HCT116 (cell line): Measurements from ENCODE around the gene DOCK11. TPM values are rescaled to one million over a fixed set of nuclear protein-coding genes. Genes with fewer than 3 reads are reported as not detected.

Source experiments
- ATAC-seq: fragments of 200-7000 bp; cut with Tn5 transposase; 2 replicates; pipeline ENCODE4 v1.9.1; 2020; ENCODE audit warnings: mild to moderate bottlenecking, moderate library complexity
- BruUV-seq: library from RNA; stranded (reverse); fragments of 400-500 nt; replicated peaks from 2 replicates; lab custom pipeline; 2021; lab: Mats Ljungman, UMichigan
- CTCF ChIA-PET: fragments of 300-600 bp; sonication (Branson Sonifier 250); formaldehyde crosslinking; loops from one replicate; lab custom pipeline; 2021; ENCODE audit warnings: antibody characterized with exemption; lab: Charles Lee
- POLR2A ChIA-PET: fragments of 300-600, 350-600 bp; sonication (Branson Sonifier 250); formaldehyde crosslinking; loops from one replicate; lab custom pipeline; 2021; ENCODE audit warnings: antibody characterized with exemption; lab: Charles Lee
- RAD21 ChIA-PET, 2 experiments: fragments of 300-600 bp; sonication (Branson Sonifier 250); formaldehyde crosslinking; loops; one replicate each; lab custom pipeline; 2023; ENCODE audit warnings: low total read pairs in 2 of 2; ENCODE audit not compliant: uncharacterized antibody in 2 of 2, unreplicated experiment in 2 of 2, low non-redundant PET in 1 of 2; lab: Charles Lee
- DNase-seq: peaks from one replicate; pipeline ENCODE4 v3.0.0-alpha.2; 2010; ENCODE audit warnings: low read depth, low spot score
- H2AFZ ChIP-seq: fragments of 200-600 bp; shearing (Covaris generic), sonication (generic); 2 replicates; pipeline ENCODE4 v1.6.1; 2017; ENCODE audit warnings: low read depth, mixed run types, mixed read lengths, antibody characterized with exemption, low read length; ENCODE audit not compliant: poor library complexity, severe bottlenecking
- H3K27ac ChIP-seq: 2 replicates; pipeline ENCODE4 v1.5.1; 2012; ENCODE audit warnings: low read depth, low read length
- H3K27me3 ChIP-seq: fragments of 200-600 bp; sonication (generic); 2 replicates; pipeline ENCODE4 v1.6.1; 2016; ENCODE audit warnings: mixed run types, low read length, mixed read lengths; ENCODE audit not compliant: insufficient read depth
- H3K36me3 ChIP-seq, 2 experiments: fragments of 200-500 bp in 1 of 2; fragments of 200-600 bp in 1 of 2; sonication (Bioruptor generic) in 1 of 2; sonication (generic) in 1 of 2; 2 replicates each; pipeline versions ENCODE4 v1.5.1 to v1.6.1; 2014 to 2016; ENCODE audit warnings: low read length in 2 of 2, inconsistent platforms in 1 of 2, mixed read lengths in 1 of 2, mixed run types in 1 of 2; ENCODE audit not compliant: insufficient read depth in 2 of 2, control insufficient read depth in 1 of 2
- H3K4me1 ChIP-seq, 2 experiments: fragments of 200-600 bp in 1 of 2; sonication (generic) in 1 of 2; 2 replicates each; pipeline versions ENCODE4 v1.5.1 to v1.6.1; 2012 to 2017; ENCODE audit warnings: low read length in 2 of 2, inconsistent platforms in 1 of 2, mild to moderate bottlenecking in 1 of 2, mixed read lengths in 1 of 2, mixed run types in 1 of 2, moderate library complexity in 1 of 2; ENCODE audit not compliant: insufficient read depth in 2 of 2, control insufficient read depth in 1 of 2
- H3K4me2 ChIP-seq: fragments of 200-600 bp; sonication (generic); 2 replicates; pipeline ENCODE4 v1.6.1; 2017; ENCODE audit warnings: mixed run types, low read length, mixed read lengths
- H3K4me3 ChIP-seq, 2 experiments: fragments of 200-600 bp in 1 of 2; sonication (generic) in 1 of 2; replicated peaks in 1 of 2; 2 replicates each; pipeline ENCODE4 v1.5.1; 2011 to 2016; ENCODE audit warnings: low read length in 2 of 2, control low read depth in 1 of 2, low read depth in 1 of 2, mild to moderate bottlenecking in 1 of 2, mixed read lengths in 1 of 2, mixed run types in 1 of 2
- H3K79me2 ChIP-seq: fragments of 200-600 bp; sonication (generic); 2 replicates; pipeline ENCODE4 v1.6.1; 2017; ENCODE audit warnings: mild to moderate bottlenecking, mixed run types, low read length, moderate library complexity, mixed read lengths; ENCODE audit not compliant: insufficient read depth
- H3K9ac ChIP-seq: fragments of 200-600 bp; sonication (generic); 2 replicates; pipeline ENCODE4 v1.6.1; 2016; ENCODE audit warnings: low read length, mixed read lengths
- H3K9me2 ChIP-seq: fragments of 200-600 bp; sonication (generic), shearing (Covaris generic); 2 replicates; pipeline ENCODE4 v1.6.1; 2017; ENCODE audit warnings: mixed run types, mild to moderate bottlenecking, moderate library complexity; ENCODE audit not compliant: insufficient read depth
- H3K9me3 ChIP-seq, 2 experiments: fragments of 200-500 bp in 1 of 2; fragments of 200-600 bp in 1 of 2; sonication (Bioruptor generic) in 1 of 2; sonication (generic) in 1 of 2; 2 replicates each; pipeline ENCODE4 v1.6.1; 2014 to 2017; ENCODE audit warnings: low read length in 2 of 2, mixed read lengths in 2 of 2, inconsistent platforms in 1 of 2, low read depth in 1 of 2, mild to moderate bottlenecking in 1 of 2, mixed run types in 1 of 2, moderate library complexity in 1 of 2; ENCODE audit not compliant: control insufficient read depth in 1 of 2, insufficient read depth in 1 of 2
- H4K20me1 ChIP-seq: fragments of 200-600 bp; sonication (generic), shearing (Covaris generic); 2 replicates; pipeline ENCODE4 v1.6.1; 2017; ENCODE audit warnings: mixed run types, mild to moderate bottlenecking, moderate library complexity; ENCODE audit not compliant: insufficient read depth
- CEBPB ChIP-seq: IDR thresholded peaks from 2 replicates; pipeline ENCODE4 v1.6.1; 2012; ENCODE audit warnings: low read depth
- CTCF ChIP-seq, 3 experiments: fragments of 200-600 bp in 1 of 3; sonication (generic) in 1 of 3; IDR thresholded peaks in 2 of 3; conservative IDR thresholded peaks in 1 of 3; 2 replicates each; pipeline ENCODE4 v1.5.1; 2012 to 2017; ENCODE audit warnings: low read depth in 2 of 3, low read length in 2 of 3, antibody characterized with exemption in 1 of 3, borderline replicate concordance in 1 of 3, control low read depth in 1 of 3, mild to moderate bottlenecking in 1 of 3, mixed read lengths in 1 of 3, mixed run types in 1 of 3, moderate library complexity in 1 of 3; ENCODE audit not compliant: insufficient read depth in 1 of 3
- EGR1 ChIP-seq: IDR thresholded peaks from 2 replicates; pipeline ENCODE4 v1.6.1; 2012; ENCODE audit warnings: low read depth
- ELF1 ChIP-seq: IDR thresholded peaks from 2 replicates; pipeline ENCODE4 v1.6.1; 2012; ENCODE audit warnings: low read depth, borderline replicate concordance
- EZH2 ChIP-seq: fragments of 200-600 bp; sonication (generic); IDR thresholded peaks from 2 replicates; pipeline ENCODE4 v1.6.1; 2017; ENCODE audit warnings: antibody characterized with exemption, mixed run types
- EZH2phosphoT487 ChIP-seq: fragments of 200-600 bp; IDR thresholded peaks from 2 replicates; pipeline ENCODE4 v1.6.1; 2018; ENCODE audit warnings: antibody characterized with exemption, borderline replicate concordance
- FOSL1 ChIP-seq: IDR thresholded peaks from 2 replicates; pipeline ENCODE4 v1.6.1; 2012; ENCODE audit warnings: low read depth
- JUND ChIP-seq: IDR thresholded peaks from 2 replicates; pipeline ENCODE4 v1.6.1; 2012
- MAX ChIP-seq: IDR thresholded peaks from 2 replicates; pipeline ENCODE4 v1.6.1; 2012
- POLR2A ChIP-seq: IDR thresholded peaks from 2 replicates; pipeline ENCODE4 v1.7.0; 2011; ENCODE audit warnings: borderline replicate concordance; ENCODE audit not compliant: insufficient read depth, insufficient read length; ENCODE audit errors: extremely low read depth
- RAD21 ChIP-seq: IDR thresholded peaks from 2 replicates; pipeline ENCODE4 v1.6.1; 2012; ENCODE audit warnings: low read depth, mild to moderate bottlenecking
- REST ChIP-seq: IDR thresholded peaks from 2 replicates; pipeline ENCODE4 v1.6.1; 2012; ENCODE audit warnings: low read depth
- SIN3A ChIP-seq: IDR thresholded peaks from 2 replicates; pipeline ENCODE4 v1.6.1; 2012; ENCODE audit warnings: low read depth
- SP1 ChIP-seq: IDR thresholded peaks from 2 replicates; pipeline ENCODE4 v1.6.1; 2012; ENCODE audit warnings: low read depth
- SRF ChIP-seq: IDR thresholded peaks from 2 replicates; pipeline ENCODE4 v1.6.1; 2012; ENCODE audit warnings: low read depth
- TCF7L2 ChIP-seq: IDR thresholded peaks from 2 replicates; pipeline ENCODE4 v1.7.0; 2011; ENCODE audit warnings: borderline replicate concordance, inconsistent platforms; ENCODE audit not compliant: insufficient read depth, insufficient read length; ENCODE audit errors: extremely low read depth
- YY1 ChIP-seq: IDR thresholded peaks from 2 replicates; pipeline ENCODE4 v1.6.1; 2011; ENCODE audit warnings: low read length, low read depth, moderate library complexity, mild to moderate bottlenecking; ENCODE audit not compliant: insufficient replicate concordance; ENCODE audit errors: extremely low read depth
- intact Hi-C: fragments of 100-400 bp; cut with micrococcal nuclease; formaldehyde crosslinking; loops from 2 replicates; pipeline ENCODE4 v1.10.0; 2022
- total RNA-seq: library from RNA; stranded (reverse); gene quantifications from one replicate; pipeline ENCODE4 v1.2.1, GENCODE V29; 2021; ENCODE audit not compliant: unreplicated experiment

Gene DOCK11
- total RNA-seq, 1 experiment from 2014 or later = 0.59 TPM

GRCh38 chrX:118536687-118537461 is 41.3 kb downstream of the DOCK11 start:
- ChIA-PET RAD21 (no interaction called here), POLR2A (no interaction called here)
- peak overlapping the region; percentile 94 for H2AFZ ChIP-seq
- intact Hi-C loops = no loop called here
- BruUV-seq = no TSS peak
- peak overlapping the region; percentile 41 for H3K4me2 ChIP-seq
- no peak for DNase-seq
- no peaks in the 10 kb centered on the region for H3K27me3 ChIP-seq
- no peak overlapping the region for H3K27ac ChIP-seq
- H3K9ac ChIP-seq = no peak overlapping the region
- no peaks in the 10 kb centered on the region for H3K9me3 ChIP-seq
- peaks cover 6 to 8% of the 10 kb centered on the region in 2 experiments; a peak in 3 of 4 replicates for H3K4me1 ChIP-seq
- ATAC-seq = peak; percentile 81
- no peak for TF ChIP-seq ELF1
- no peak for TF ChIP-seq SP1
- no peak for TF ChIP-seq SIN3A
- no peak for TF ChIP-seq FOSL1
- TF ChIP-seq POLR2A = no peak
- no peak for TF ChIP-seq JUND
- TF ChIP-seq EZH2phosphoT487 = no peak
- TF ChIP-seq CTCF (IDR thresholded peaks at IDR 0.05 in 2 of 3, conservative IDR thresholded peaks at IDR 0.05 in 1 of 3; ENCODE audit: borderline replicate concordance in 1 of 3, insufficient read depth in 1 of 3, low read depth in 2 of 3, low read length in 2 of 3) = peak in 2 of 3 experiments; percentile 41 to 48; a peak in 4 of 6 replicates
- TF ChIP-seq SRF = no peak
- no peak for TF ChIP-seq REST
- TF ChIP-seq EZH2 = no peak
- peak; percentile 16 for TF ChIP-seq YY1
- TF ChIP-seq EGR1 = no peak
- no peak for TF ChIP-seq RAD21
- TF ChIP-seq TCF7L2 = no peak
- TF ChIP-seq CEBPB = no peak
- TF ChIP-seq MAX = no peak
- TF ChIP-seq, all 23 proteins: peak for 2
- H4K20me1 ChIP-seq = no peaks in the 10 kb centered on the region
- no peak overlapping the region for H3K4me3 ChIP-seq
- H3K9me2 ChIP-seq = no peaks in the 10 kb centered on the region
- H3K79me2 ChIP-seq = no peaks in the 10 kb centered on the region
- CTCF ChIA-PET = no interaction called here
- no peaks in the 10 kb centered on the region for H3K36me3 ChIP-seq
